Stimulated activated naive CD4-positive, alpha-beta T cell (primary cell): ENCODE measurements around the gene SLC25A47.

ENCODE experiments used
- DNase-seq, 6 experiments: peaks; one replicate each; lab custom pipeline; 2025; lab: John Stamatoyannopoulos, UW

The SLC25A47 gene

DNA sequence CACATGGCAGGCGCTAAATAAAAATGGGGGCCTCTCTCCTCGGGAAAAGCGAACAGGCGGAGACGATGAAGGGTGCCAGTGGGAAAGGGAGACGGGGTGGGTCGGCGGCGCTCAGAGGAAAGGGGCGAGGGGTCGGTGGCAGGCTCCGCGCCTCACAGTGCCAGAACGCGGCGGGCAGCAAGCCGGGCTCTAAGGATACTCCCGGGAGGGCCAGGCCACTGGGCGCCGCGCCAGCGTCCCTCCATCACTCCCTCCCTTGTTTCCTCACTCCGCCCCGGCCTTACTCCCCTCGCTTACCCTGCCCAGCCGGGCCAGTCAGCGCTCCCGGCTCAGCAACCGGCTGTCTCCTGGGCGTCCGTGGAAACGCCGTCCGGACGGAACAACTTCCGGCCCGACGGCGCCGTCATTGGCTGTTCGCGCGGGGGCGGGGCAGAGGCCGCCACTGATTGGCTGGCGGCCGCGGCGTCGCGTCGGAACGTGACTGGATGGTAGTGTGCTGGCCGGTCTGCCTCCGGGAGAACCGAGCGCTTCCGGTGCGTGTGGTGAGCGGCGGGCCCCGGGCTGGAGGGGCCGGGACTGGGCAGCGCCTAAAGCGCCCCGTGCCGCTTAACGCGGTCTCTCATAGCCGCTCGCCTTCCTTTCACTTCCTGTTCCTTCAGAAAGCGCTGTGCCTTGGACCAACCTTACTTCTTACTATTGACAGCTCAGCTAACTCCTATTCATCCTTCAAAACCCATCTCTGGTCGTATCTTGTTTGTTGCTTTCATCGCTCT, 53.0 kb downstream of the SLC25A47 start, which contains the start of gene WDR25:
Gene WDR25 (plus strand): TSS at position 523 of the 773 bp plus-strand sequence.
- peak; percentile 84 to 90 (median 87) for DNase-seq

DNA sequence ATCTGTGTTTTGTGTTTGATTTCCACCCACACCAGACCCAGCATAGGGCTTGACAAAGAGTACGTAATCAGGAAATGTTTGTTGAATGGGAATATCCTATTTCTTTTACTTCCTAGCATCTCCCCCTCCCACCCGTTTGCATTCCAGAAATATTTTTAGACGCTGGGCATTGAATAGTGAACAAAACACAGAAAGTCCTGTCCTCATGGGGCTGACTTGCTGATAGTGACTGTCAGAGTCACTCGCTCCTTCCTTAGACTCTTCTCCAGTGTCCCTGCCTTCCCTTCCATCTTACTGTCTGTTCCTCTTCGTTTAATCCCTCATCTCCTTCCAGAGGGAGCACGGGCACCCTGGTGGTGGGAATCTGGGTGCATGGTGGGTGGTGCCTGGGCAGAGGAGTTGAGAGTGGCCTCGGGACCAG, 53.6 kb downstream of the SLC25A47 start:
- DNase-seq: no peak
